Body of pancreas (tissue), 4 donors: ENCODE results near the gene UTS2B. TPM values are rescaled to one million over a fixed set of nuclear protein-coding genes. Genes with fewer than 3 reads are reported as not detected.

ENCODE experiments used
- ATAC-seq: fragments of 150-250 bp; one replicate; pipeline ENCODE4 v1.9.1; 2016
- DNase-seq, 4 donors: peaks; one replicate each; pipeline ENCODE4 v3.0.0-alpha.2; 2019
- H3K27ac ChIP-seq, 4 donors: fragments of 200-600 bp; sonication (generic); 1 replicate in 3 of 4; 2 replicates in 1 of 4; pipeline versions ENCODE4 v1.5.1 to v1.6.1; 2016 to 2019; ENCODE audit warnings: mild to moderate bottlenecking in 1 of 4, mixed read lengths in 1 of 4, moderate library complexity in 1 of 4
- H3K27me3 ChIP-seq, 2 donors: fragments of 200-600 bp; sonication (generic); one replicate each; pipeline ENCODE4 v1.6.0; 2016; ENCODE audit warnings: mild to moderate bottlenecking in 1 of 2
- H3K36me3 ChIP-seq, 2 donors: fragments of 200-600 bp; sonication (generic); replicated peaks in 1 of 2; 2 replicates each; pipeline ENCODE4 v1.5.1; 2016; ENCODE audit warnings: low read depth in 2 of 2; ENCODE audit not compliant: insufficient read depth in 1 of 2
- H3K4me1 ChIP-seq: fragments of 200-600 bp; sonication (generic); one replicate; pipeline ENCODE4 v1.6.0; 2016
- H3K4me3 ChIP-seq, 2 donors: fragments of 200-600 bp; sonication (generic); 1 replicate in 1 of 2; 2 replicates in 1 of 2; pipeline ENCODE4 v1.5.1; 2016 to 2019
- H3K9me3 ChIP-seq, 3 donors: fragments of 200-600 bp; sonication (generic); 1 replicate in 2 of 3; 2 replicates in 1 of 3; pipeline ENCODE4 v1.5.1; 2016
- POLR2A ChIP-seq, 3 donors: fragments of 450-650 bp; IDR thresholded peaks; one replicate each; pipeline ENCODE4 v1.6.1; 2016; ENCODE audit warnings: antibody characterized with exemption in 3 of 3, mild to moderate bottlenecking in 2 of 3
- WGBS, 2 donors: methylation state at CpG; one replicate each; pipeline ENCODE4 v1.1.5; 2017; 5-methylcytosine and 5-hydroxymethylcytosine counted together
- intact Hi-C: fragments of 100-400 bp; cut with DNase I; formaldehyde crosslinking; loops from one replicate; pipeline ENCODE4 v1.15.1; 2023
- total RNA-seq, 2 donors: library from RNA; depleted of rRNA; stranded (reverse); fragments of >200 nt; gene quantifications; one replicate each; pipeline ENCODE4 v1.1.0, GENCODE V29; 2016
- TF ChIP-seq, protein P1 (sequence below), 7 experiments: fragments of 450-650 bp in 4 of 7; fragments of 200-600 bp in 3 of 7; sonication (generic) in 3 of 7; IDR thresholded peaks; one replicate each; pipeline ENCODE4 v1.5.1; 2016 to 2019; ENCODE audit warnings: antibody characterized with exemption in 7 of 7

Gene UTS2B
- total RNA-seq, 2 donors from 2014 or later: not detected

DNA sequence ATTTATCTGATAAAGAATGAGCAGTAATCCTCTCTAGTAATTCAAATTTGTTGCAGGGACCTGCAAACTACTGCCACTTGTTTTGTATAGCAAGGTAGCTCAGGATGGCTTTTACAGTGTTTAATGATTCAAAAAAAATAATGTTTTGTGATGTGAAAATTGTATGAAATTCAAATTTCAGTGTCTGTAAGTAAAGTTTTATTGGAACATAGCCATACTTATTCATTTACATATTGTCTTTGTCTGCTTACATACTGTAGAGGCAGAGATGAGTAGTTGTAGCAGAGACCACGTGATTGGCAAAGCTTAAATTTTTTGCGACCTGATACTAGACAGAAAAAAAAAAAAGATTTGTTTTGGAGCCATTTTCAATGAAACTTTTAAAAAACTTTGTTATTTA is 6.5 kb upstream of the UTS2B start:
- Histone ChIP-seq H3K9me3 (no peaks in the 10 kb centered on the region), H3K4me1 (peaks cover 52% of the 10 kb centered on the region), H3K4me3 (no peak overlapping the region), H3K36me3 (no peaks in the 10 kb centered on the region), H3K27ac (no peak overlapping the region), H3K27me3 (no peaks in the 10 kb centered on the region)
- TF ChIP-seq POLR2A (IDR thresholded peaks at IDR 0.05): no peak
- TF ChIP-seq, protein P1, sequence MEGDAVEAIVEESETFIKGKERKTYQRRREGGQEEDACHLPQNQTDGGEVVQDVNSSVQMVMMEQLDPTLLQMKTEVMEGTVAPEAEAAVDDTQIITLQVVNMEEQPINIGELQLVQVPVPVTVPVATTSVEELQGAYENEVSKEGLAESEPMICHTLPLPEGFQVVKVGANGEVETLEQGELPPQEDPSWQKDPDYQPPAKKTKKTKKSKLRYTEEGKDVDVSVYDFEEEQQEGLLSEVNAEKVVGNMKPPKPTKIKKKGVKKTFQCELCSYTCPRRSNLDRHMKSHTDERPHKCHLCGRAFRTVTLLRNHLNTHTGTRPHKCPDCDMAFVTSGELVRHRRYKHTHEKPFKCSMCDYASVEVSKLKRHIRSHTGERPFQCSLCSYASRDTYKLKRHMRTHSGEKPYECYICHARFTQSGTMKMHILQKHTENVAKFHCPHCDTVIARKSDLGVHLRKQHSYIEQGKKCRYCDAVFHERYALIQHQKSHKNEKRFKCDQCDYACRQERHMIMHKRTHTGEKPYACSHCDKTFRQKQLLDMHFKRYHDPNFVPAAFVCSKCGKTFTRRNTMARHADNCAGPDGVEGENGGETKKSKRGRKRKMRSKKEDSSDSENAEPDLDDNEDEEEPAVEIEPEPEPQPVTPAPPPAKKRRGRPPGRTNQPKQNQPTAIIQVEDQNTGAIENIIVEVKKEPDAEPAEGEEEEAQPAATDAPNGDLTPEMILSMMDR (IDR thresholded peaks at IDR 0.05): no peak
- intact Hi-C loops: no loop called here
- 77 to 80% methylated on average over 2 of the region's 2 CpGs for WGBS, 2 donors
- DNase-seq (no peak), ATAC-seq (no peak)

DNA sequence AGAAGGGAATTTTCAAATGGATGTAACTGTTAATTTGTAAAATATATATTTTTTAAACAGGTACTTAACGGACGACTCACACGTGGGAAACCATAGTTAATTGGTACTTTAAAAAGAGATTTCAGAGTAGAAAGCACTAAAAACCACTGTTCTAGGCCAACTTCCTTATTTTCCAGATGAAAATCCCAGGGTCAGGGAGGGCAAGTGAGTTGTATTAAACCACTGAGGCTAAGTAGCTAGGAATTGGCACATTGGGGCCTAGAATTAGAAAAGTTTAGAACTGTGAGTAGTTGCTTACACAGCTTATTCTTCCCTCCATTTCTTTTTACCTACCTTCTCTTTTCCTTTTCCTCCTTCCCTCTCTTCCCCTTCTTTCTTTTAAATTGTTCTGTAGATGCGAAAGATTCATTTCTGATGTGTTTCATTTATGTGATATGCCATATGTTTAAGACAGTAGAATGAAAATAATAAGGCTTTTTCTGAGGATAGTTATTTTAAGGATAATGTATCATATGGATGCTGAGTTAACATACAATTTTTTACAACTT is 4.1 kb upstream of the UTS2B start:
- TF ChIP-seq, protein P1 (IDR thresholded peaks at IDR 0.05): no peak
- TF ChIP-seq POLR2A (IDR thresholded peaks at IDR 0.05): no peak
- ATAC-seq: no peak
- Histone ChIP-seq H3K4me3 (no peak overlapping the region), H3K36me3 (no peaks in the 10 kb centered on the region), H3K27ac (no peak overlapping the region), H3K4me1 (peaks cover 50% of the 10 kb centered on the region), H3K27me3 (no peaks in the 10 kb centered on the region), H3K9me3 (no peaks in the 10 kb centered on the region)
- WGBS, 2 donors: 82% methylated on average over 4 of the region's 4 CpGs
- no peak for DNase-seq
- intact Hi-C loops: no loop called here

DNA sequence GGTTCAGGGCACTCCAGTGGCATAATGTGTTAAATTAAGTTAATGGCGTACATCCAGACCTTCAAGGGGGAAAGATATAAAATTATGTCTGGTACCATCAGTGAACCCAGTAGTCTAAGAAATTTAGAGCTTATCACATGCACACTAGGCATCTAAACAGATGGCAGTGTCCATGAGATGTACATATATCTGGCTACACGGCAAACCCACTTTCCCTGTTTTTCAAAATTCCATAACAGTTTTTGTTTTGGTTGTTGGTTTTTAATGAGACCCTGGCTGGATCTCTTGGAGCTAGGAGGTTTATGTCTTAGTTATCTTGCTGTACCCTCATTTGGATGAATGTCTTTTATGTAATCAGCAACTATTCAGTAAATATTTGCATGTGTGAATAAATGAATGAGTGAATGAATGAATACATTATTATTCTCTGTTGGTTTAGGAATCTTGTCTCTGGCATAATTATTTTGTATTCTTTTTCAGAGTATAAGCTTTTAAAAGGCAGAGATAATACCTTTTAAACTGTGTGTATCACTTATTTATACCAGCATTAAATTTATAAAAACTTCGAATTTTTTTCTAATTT is 3.1 kb upstream of the UTS2B start:
- 85 to 90% methylated on average over 3 of the region's 3 CpGs for WGBS, 2 donors
- H3K4me1 ChIP-seq: peaks cover 45% of the 10 kb centered on the region
- no peak overlapping the region for H3K4me3 ChIP-seq
- no peak for ATAC-seq
- intact Hi-C loops: no loop called here
- no peak overlapping the region for H3K27ac ChIP-seq
- H3K36me3 ChIP-seq: no peaks in the 10 kb centered on the region
- no peak for TF ChIP-seq POLR2A (IDR thresholded peaks at IDR 0.05)
- TF ChIP-seq, protein P1 (IDR thresholded peaks at IDR 0.05): no peak
- H3K27me3 ChIP-seq: no peaks in the 10 kb centered on the region
- DNase-seq: no peak
- H3K9me3 ChIP-seq: no peaks in the 10 kb centered on the region

DNA sequence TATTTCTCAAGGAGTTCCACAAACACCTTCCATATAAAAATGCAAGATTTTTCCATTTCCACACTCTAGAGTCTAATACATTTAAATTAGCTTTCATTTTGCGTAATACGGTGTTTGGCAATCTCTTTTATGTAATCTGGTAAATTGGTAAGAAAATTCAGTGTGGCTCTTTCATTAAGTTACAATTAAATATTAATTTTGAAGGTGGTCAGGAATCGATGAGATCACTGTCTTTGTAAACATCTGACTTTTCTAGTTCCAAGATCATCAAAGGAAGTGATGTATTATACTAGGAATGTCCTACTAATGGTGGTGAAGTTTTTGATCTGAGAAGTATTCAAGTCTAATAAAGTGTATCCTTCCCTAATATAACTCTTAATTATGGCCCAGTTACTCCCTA is 1.1 kb upstream of the UTS2B start:
- 55 to 64% methylated on average over 3 of the region's 3 CpGs for WGBS, 2 donors
- Histone ChIP-seq H3K27me3 (no peaks in the 10 kb centered on the region), H3K4me1 (peaks cover 38% of the 10 kb centered on the region), H3K4me3 (no peak overlapping the region), H3K36me3 (no peaks in the 10 kb centered on the region), H3K9me3 (no peaks in the 10 kb centered on the region), H3K27ac (peak overlapping the region in 2 of 4 donors; percentile 96)
- no peak for ATAC-seq
- intact Hi-C loops: no loop called here
- DNase-seq: no peak
- TF ChIP-seq, protein P1 (IDR thresholded peaks at IDR 0.05): no peak
- no peak for TF ChIP-seq POLR2A (IDR thresholded peaks at IDR 0.05)

DNA sequence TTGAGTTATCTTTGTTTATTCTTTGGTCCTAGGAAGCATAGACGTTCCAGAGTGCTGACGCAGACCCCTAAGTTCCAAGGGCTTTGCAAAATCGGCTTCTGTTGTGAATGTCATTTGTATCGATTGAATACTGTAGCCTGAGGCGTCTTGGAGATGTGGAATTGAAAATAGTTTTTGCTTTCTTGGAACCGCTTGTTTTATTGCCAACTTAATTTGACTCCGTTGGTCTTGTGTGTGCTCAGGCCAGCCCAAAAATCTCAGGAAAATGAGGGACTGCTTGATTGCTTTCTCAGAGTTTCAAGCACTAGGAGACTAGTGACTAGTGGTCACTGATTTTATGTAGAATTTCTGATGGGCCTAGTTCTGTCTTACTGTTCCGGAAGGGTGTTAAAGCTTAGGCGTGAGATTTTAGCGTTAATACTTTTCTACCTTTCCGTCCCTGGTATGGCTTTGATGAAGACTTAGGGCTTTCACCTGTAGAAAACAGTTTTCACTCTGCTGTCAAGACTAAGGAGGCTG is 263 bp upstream of the UTS2B start:
- DNase-seq (peak in 3 of 4 donors; percentile 8 to 16 (median 15)), ATAC-seq (peak; percentile 24)
- TF ChIP-seq, protein P1 (IDR thresholded peaks at IDR 0.05): no peak
- no peak for TF ChIP-seq POLR2A (IDR thresholded peaks at IDR 0.05)
- no peaks in the 10 kb centered on the region for H3K27me3 ChIP-seq
- no peaks in the 10 kb centered on the region for H3K9me3 ChIP-seq
- WGBS, 2 donors: 9 to 32% methylated on average over 11 of the region's 11 CpGs
- peak overlapping the region; percentile 3 to 90 for H3K4me3 ChIP-seq
- peak overlapping the region in 3 of 4 donors; percentile 95 to 96 (median 96) for H3K27ac ChIP-seq
- intact Hi-C loops: no loop called here
- no peaks in the 10 kb centered on the region for H3K36me3 ChIP-seq
- peaks cover 38% of the 10 kb centered on the region for H3K4me1 ChIP-seq
